SJSA1 (cell line): ENCODE data around the gene HDAC4. TPM values are rescaled to one million over a fixed set of nuclear protein-coding genes. Genes with fewer than 3 reads are reported as not detected.
"Not testable (repeated sequence)": the region's sequence is repeated elsewhere in the genome, so short reads cannot be mapped to it uniquely, and the experiment has no call there.

ENCODE experiments used
- DNase-seq, 2 experiments: peaks; one replicate each; pipeline ENCODE4 v3.0.0-alpha.2; 2015 to 2020; ENCODE audit warnings: low spot score in 2 of 2, low read depth in 1 of 2
- H3K27ac ChIP-seq: fragments of 250-450 bp; sonication (Bioruptor Pico); 2 replicates; pipeline ENCODE4 v1.5.1; 2020; ENCODE audit warnings: mild to moderate bottlenecking, moderate library complexity
- H3K27me3 ChIP-seq: fragments of 250-450 bp; sonication (Bioruptor Pico); replicated peaks from 2 replicates; pipeline ENCODE4 v1.5.1; 2020; ENCODE audit warnings: mild to moderate bottlenecking, moderate library complexity
- H3K36me3 ChIP-seq: fragments of 250-450 bp; sonication (Bioruptor Pico); 2 replicates; pipeline ENCODE4 v1.5.1; 2020; ENCODE audit warnings: mild to moderate bottlenecking
- H3K4me1 ChIP-seq: fragments of 250-450 bp; sonication (Bioruptor Pico); replicated peaks from 2 replicates; pipeline ENCODE4 v1.6.1; 2021; ENCODE audit warnings: mild to moderate bottlenecking
- H3K4me3 ChIP-seq: fragments of 250-450 bp; sonication (Bioruptor Pico); 2 replicates; pipeline ENCODE4 v1.5.1; 2020; ENCODE audit warnings: mild to moderate bottlenecking
- H3K9me3 ChIP-seq: fragments of 250-450 bp; sonication (Bioruptor Pico); replicated peaks from 2 replicates; pipeline ENCODE4 v1.5.1; 2020; ENCODE audit warnings: mild to moderate bottlenecking
- total RNA-seq: library from RNA; depleted of rRNA; stranded (reverse); fragments of >200 nt; shearing (Covaris generic); gene quantifications from 2 replicates; pipeline ENCODE4 v1.2.3, GENCODE V29; 2014

HDAC4 gene
- total RNA-seq, 1 experiment from 2014 or later: 13.2 TPM

DNA sequence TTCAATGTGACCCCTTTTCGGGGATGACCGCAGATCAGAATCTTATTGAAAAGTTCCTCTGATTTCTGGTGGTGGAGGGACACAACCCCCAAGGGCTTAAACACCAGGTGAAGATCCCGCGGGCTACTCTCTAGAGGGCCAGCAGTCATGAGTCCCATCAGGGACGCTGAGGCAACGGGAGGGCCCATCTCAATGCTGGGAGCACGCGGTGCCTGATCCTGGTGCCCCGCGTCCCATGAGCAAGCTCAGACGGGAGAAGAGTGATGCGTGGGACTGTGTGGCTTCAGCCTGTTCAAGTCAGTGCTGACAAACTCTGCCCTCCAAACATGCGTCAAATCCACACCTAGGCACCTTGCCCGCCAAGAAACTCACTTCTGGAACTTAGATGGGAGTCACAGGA lies 328.0 kb downstream of the HDAC4 start:
- H3K4me3 ChIP-seq: no peak overlapping the region
- no peaks in the 10 kb centered on the region for H3K27me3 ChIP-seq
- H3K9me3 ChIP-seq: no peaks in the 10 kb centered on the region
- H3K27ac ChIP-seq: no peak overlapping the region
- peaks cover 2% of the 10 kb centered on the region; the same call in 1 of the 2 replicates for H3K36me3 ChIP-seq
- DNase-seq: no peak
- H3K4me1 ChIP-seq: no peaks in the 10 kb centered on the region

DNA sequence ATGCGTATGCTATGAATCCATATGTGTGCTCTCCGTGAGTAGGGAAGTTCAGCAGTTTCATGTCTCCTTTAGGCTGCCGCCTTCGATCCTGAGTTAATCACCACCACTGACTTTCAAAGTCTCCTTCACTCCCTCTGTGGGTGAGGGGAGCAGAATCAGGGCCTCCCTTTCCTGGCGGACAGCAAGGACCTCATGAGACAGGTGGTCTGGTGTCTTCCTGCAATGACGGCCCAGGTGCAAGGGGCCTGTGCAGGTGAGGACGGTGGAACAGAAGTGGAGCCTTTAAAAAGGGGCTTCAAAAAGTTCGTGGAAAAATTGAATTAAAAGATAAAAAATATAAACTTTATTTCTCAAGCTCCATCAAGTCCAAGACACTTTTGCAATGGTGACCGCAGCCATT lies 330.4 kb downstream of the HDAC4 start:
- Histone ChIP-seq H3K4me3 (no peak overlapping the region), H3K9me3 (no peaks in the 10 kb centered on the region), H3K27ac (no peak overlapping the region), H3K27me3 (no peaks in the 10 kb centered on the region), H3K36me3 (peaks cover 2% of the 10 kb centered on the region; the same call in 1 of the 2 replicates), H3K4me1 (no peaks in the 10 kb centered on the region)
- no peak for DNase-seq

- H3K27me3 ChIP-seq, H3K4me3 ChIP-seq, H3K4me1 ChIP-seq, H3K27ac ChIP-seq, H3K9me3 ChIP-seq, DNase-seq, H3K36me3 ChIP-seq: not testable (repeated sequence)
Observed at GRCh38 chr2:239069362-239070333, 331.2 kb downstream of the HDAC4 start.

- Histone ChIP-seq H3K9me3 (no peaks in the 10 kb centered on the region), H3K27ac (no peak overlapping the region), H3K27me3 (no peaks in the 10 kb centered on the region), H3K4me1 (no peaks in the 10 kb centered on the region), H3K4me3 (no peak overlapping the region), H3K36me3 (peaks cover 2% of the 10 kb centered on the region; the same call in 1 of the 2 replicates)
- no peak for DNase-seq
Observed at GRCh38 chr2:239068411-239068810, 332.4 kb downstream of the HDAC4 start.

- Histone ChIP-seq H3K4me1 (no peaks in the 10 kb centered on the region), H3K27ac (no peak overlapping the region), H3K27me3 (no peaks in the 10 kb centered on the region), H3K4me3 (no peak overlapping the region), H3K9me3 (no peaks in the 10 kb centered on the region), H3K36me3 (peaks cover 2% of the 10 kb centered on the region; the same call in 1 of the 2 replicates)
- DNase-seq: no peak
Observed at GRCh38 chr2:239067196-239067865, 333.5 kb downstream of the HDAC4 start.

DNA sequence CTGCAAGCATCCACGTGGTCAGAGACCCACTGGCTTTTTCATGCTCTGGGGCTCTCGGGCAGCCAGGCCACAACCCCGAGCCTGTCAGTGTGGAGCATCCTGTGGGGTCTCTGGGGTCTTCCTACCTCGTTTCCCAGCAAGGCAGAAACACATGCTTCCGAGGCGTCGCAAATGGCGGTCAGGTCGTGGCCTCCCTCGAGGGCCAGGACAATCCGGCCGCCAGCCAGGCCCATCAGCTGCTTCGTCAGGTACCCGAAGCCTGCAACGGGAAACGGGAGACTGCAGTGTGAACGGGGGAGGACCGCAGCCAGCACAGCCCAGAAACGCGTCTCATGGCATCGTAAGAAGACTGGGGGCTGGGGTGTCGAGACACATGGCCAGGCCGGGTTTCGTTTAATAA lies 334.2 kb downstream of the HDAC4 start:
- no peak overlapping the region for H3K4me3 ChIP-seq
- no peak overlapping the region for H3K27ac ChIP-seq
- H3K27me3 ChIP-seq: no peaks in the 10 kb centered on the region
- H3K36me3 ChIP-seq: peaks cover 2% of the 10 kb centered on the region; the same call in 1 of the 2 replicates
- no peaks in the 10 kb centered on the region for H3K9me3 ChIP-seq
- DNase-seq: no peak
- H3K4me1 ChIP-seq: no peaks in the 10 kb centered on the region

- no peaks in the 10 kb centered on the region for H3K27me3 ChIP-seq
- H3K4me3 ChIP-seq: no peak overlapping the region
- no peaks in the 10 kb centered on the region for H3K9me3 ChIP-seq
- no peak overlapping the region for H3K27ac ChIP-seq
- no peaks in the 10 kb centered on the region for H3K4me1 ChIP-seq
- H3K36me3 ChIP-seq: peaks cover 2% of the 10 kb centered on the region; the same call in 1 of the 2 replicates
- no peak for DNase-seq
Observed at GRCh38 chr2:239065962-239066361, 334.9 kb downstream of the HDAC4 start.

DNA sequence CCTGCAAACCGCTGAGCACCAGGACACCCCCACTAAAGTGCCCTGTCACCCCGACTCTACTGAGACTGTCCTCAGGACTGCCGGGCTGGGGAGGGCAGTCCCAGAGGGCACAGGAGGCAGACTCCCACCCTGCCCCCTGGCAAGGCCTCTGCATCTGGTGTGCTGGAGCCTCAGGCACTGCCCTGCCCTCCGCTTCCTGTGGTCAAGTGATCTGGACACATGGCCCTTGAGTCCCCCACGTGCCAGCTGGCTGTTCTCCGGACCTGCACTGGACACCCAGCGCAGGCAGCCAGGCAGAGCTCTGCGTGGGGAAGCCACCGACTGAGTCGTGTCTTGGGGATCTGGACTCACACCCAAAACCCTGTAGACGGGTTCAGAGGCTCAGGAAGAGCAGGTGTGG lies 335.3 kb downstream of the HDAC4 start:
- no peak for DNase-seq
- Histone ChIP-seq H3K4me3 (no peak overlapping the region), H3K4me1 (no peaks in the 10 kb centered on the region), H3K27me3 (no peaks in the 10 kb centered on the region), H3K36me3 (peaks cover 2% of the 10 kb centered on the region; the same call in 1 of the 2 replicates), H3K27ac (no peak overlapping the region), H3K9me3 (no peaks in the 10 kb centered on the region)

DNA sequence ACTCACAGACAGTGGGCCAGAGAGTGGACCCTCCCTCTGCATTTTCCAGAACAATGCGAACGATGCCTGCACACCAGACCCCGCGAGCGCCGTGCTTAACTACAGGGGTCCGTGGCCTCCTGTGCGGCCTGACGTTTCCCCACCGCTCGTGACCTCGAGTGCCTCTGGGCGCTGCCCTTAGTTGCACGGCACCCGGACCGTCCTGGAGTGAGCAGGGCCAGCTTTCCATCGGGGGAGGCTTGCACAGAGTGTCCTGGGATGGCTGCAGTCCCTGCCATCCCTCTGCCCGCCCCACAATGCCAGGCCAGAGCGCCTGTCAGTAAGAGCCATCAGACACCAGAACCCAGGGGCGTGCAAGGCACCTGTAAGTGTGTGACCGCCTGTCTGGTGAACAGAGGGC lies 335.9 kb downstream of the HDAC4 start:
- peaks cover 2% of the 10 kb centered on the region; the same call in 1 of the 2 replicates for H3K36me3 ChIP-seq
- no peak for DNase-seq
- no peak overlapping the region for H3K4me3 ChIP-seq
- no peaks in the 10 kb centered on the region for H3K27me3 ChIP-seq
- no peaks in the 10 kb centered on the region for H3K4me1 ChIP-seq
- no peak overlapping the region for H3K27ac ChIP-seq
- no peaks in the 10 kb centered on the region for H3K9me3 ChIP-seq

DNA sequence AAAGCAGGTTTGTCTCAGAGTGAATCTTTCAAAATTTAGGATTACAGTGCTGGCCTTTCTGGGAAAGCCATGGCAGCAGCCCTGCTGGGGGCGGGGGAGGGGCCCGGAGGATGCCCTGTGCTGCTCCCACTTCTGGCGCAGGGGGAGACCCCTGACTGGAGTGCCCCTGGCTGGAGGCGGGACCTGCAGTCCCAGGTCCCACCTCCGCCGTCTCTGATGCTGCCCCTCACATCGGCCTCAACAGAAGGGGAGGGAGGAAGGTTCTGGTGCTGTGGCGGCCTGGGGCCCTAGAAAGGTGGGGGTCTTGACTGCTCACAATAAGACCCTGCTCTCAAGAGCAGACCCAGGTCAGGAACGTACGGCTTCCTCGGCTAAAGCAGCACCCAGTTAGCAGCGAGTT lies 336.6 kb downstream of the HDAC4 start:
- H3K4me3 ChIP-seq: no peak overlapping the region
- no peak overlapping the region for H3K27ac ChIP-seq
- H3K4me1 ChIP-seq: no peaks in the 10 kb centered on the region
- no peaks in the 10 kb centered on the region for H3K9me3 ChIP-seq
- no peaks in the 10 kb centered on the region for H3K27me3 ChIP-seq
- no peak for DNase-seq
- peaks cover 2% of the 10 kb centered on the region; the same call in 1 of the 2 replicates for H3K36me3 ChIP-seq

DNA sequence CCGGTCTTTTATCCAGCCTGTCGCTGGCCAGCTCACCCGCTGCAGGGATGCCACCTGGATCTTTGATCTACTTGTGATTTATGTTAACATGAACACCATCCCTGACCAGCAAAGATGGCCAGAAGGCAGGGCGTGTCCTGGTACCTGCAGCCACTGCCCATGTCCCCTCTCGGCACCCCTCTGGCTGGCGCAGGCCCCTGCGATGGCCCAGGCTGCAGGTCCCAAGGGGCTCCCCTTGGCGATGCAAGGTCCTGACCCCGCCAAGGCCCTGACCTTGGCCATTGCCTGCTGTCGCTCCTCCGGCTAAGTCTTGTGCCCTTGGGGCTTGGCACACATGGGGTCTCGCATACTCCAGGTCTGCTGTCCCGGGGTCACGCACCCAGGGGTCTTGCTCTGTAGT lies 338.1 kb downstream of the HDAC4 start:
- peaks cover 2% of the 10 kb centered on the region; the same call in 1 of the 2 replicates for H3K36me3 ChIP-seq
- H3K4me1 ChIP-seq: no peaks in the 10 kb centered on the region; the same call in 1 of the 2 replicates
- no peak overlapping the region for H3K27ac ChIP-seq
- H3K27me3 ChIP-seq: no peaks in the 10 kb centered on the region
- no peaks in the 10 kb centered on the region for H3K9me3 ChIP-seq
- DNase-seq: no peak
- H3K4me3 ChIP-seq: no peak overlapping the region

DNA sequence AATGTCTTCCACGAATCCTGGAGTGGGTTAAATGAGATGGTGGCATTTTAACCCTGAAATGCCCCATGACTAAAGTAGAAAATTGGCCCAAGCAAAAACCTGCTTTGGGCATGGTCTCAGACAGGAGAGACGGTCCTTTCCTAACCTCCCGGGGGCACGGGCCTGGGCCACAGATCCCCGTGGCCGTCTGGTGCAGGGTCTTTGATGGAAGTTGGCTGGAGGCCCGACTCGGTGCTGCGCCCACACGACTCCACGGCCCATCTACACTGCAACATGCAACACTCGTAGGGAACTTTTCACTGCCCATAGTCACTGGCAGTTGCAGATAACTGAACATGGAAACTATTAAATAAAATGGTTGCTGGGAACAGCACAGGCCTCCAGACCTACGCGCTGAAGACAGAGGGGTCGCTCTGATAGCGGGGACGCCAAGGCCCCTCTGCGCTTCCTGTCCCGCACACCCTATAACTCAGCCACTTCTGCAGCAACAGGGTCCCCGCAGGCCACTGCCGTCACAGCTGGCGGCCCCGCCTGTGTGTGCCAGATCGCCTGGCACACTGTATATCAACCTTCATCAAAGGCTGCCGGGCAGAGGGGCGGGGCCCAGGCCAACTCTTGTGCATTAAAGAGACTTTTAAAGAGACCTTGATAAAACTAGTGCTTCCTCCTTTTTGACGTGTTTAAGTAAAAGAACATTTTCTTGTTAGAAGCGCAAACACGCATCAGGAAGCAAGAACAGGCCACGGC lies 338.8 kb downstream of the HDAC4 start:
- peaks cover 2% of the 10 kb centered on the region; the same call in 1 of the 2 replicates for H3K36me3 ChIP-seq
- no peak for DNase-seq
- no peaks in the 10 kb centered on the region for H3K9me3 ChIP-seq
- H3K27ac ChIP-seq: no peak overlapping the region
- H3K4me3 ChIP-seq: no peak overlapping the region
- no peaks in the 10 kb centered on the region; the same call in 1 of the 2 replicates for H3K4me1 ChIP-seq
- no peaks in the 10 kb centered on the region for H3K27me3 ChIP-seq

GRCh38 chr2:239061121-239061666 lies 339.6 kb downstream of the HDAC4 start:
- Histone ChIP-seq H3K27me3 (no peaks in the 10 kb centered on the region), H3K4me3 (no peak overlapping the region), H3K36me3 (0 out of 2 replicates have a peak, but pooled peaks cover 2% of the 10 kb centered on the region), H3K4me1 (no peaks in the 10 kb centered on the region; the same call in 1 of the 2 replicates), H3K27ac (no peak overlapping the region), H3K9me3 (no peaks in the 10 kb centered on the region)
- no peak for DNase-seq
